Right kidney (tissue), 1 donor: ENCODE data around the gene RAD51B.

Experiments
- DNase-seq: peaks from one replicate; pipeline ENCODE4 v3.0.0-alpha.2; 2016

The RAD51B gene

DNA sequence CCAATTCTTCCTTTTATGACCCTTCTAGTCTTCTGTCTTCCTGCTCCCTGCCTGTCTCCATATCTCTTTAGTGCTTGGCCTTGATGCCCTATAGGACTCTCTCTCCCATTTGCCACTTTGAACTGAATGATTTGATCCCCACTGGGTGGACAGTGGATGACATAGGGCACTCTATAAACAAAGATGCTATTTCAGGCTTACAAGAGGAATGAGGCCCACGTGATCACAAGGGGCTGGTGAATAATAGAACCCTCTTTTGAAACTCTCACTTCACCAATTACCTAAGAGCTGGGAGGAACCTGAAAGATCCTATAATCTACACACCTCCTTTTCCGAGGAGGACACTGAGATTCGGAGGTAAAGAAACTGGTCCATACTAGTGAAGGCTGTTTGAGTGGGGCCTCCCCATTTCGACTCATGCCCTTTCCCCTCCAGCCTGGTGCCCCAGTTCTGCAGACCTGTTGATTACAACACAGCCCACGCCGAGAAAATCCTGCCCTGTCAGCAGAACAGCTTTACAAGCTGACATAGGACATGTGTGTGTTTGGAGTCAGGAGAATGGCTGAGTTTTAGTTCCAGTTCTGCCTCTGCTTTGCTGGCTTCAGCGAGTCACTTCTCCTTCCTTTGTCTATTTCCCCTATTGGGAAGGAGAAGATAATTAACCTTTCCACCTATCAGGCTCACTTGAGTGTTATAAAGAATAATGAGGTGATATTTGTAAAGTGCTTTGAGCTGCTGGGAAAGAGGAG is 573.0 kb downstream of the RAD51B start:
- peak; percentile 55 for DNase-seq

- DNase-seq: no peak
Observed at GRCh38 chr14:68393259-68393658, 573.7 kb downstream of the RAD51B start.

DNA sequence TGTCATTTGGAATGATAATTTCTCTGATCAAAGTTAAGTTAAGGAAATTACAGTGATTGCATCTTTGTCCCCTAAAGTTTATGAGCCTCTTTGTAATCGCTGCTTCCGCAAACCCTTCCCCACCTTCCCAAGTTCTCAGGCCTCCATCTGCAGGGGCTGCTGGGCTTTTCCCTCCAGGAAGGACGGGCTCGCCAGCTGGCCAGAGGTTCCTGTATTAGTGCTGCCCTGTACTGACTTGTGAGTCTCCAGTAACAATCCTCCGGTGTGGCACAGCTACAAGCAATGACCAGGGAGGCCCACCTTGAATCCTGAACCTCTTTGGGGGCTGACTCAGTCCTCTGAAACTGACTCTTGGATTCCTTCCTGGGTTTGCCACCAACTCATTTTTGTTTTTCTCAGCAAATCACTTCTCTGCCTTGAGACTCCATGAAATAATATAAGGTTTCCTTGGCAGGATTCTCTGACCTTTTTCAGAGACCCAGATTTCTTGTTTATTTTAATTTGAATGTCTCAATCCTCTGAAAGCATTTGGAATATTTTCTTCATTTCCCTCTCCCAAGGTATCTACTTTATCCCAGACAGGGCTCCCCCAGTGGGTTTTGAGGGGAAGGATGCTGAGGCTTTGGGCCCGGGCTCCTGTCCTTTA is 574.7 kb downstream of the RAD51B start:
- peak; percentile 26 for DNase-seq

GRCh38 chr14:68394764-68395143 is 575.2 kb downstream of the RAD51B start:
- DNase-seq: no peak

DNA sequence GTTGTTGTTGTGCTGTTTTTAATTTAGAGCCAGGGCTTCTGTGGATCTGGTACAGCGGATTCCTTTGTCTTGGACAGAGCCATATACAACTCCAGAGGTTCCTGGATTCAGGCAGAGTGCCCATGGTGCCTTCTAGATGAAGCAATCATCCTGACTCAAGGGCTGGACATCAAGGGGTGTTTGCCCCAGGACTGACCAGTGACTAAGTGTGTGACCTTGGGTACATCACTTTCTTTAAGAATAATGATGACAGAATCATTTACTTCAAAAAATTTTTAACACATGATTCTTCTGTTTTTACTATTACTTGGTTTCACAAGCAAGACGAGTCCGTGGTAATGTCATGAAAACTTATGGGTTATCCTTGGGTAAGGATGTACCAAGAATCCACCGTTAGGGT is 576.0 kb downstream of the RAD51B start:
- no peak for DNase-seq

- DNase-seq: no peak
Observed at GRCh38 chr14:68396461-68396860, 576.9 kb downstream of the RAD51B start.

DNA sequence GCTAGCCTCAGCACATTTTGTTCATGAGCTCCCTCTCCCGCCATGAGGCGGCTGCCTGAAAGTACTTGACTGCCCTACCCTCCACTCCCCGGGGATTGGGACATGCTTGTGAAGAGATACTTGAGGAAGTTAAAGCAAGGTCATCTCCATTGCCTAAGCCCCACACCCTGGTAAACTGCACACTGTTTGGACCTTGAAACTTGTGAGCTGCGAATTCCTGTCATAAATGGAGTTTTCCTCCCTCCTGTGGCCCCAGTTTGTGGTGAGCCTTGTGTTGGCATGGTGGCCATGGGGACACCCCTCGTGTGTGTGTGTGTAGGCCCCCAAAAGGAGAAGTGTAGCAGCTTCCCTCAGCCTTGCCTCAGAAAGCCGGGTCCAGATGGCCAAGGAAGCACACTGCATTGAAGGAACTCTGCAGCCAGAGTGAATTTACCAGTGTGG is 577.8 kb downstream of the RAD51B start:
- no peak for DNase-seq

GRCh38 chr14:68397822-68398221 is 578.2 kb downstream of the RAD51B start:
- DNase-seq: peak; percentile 67

DNA sequence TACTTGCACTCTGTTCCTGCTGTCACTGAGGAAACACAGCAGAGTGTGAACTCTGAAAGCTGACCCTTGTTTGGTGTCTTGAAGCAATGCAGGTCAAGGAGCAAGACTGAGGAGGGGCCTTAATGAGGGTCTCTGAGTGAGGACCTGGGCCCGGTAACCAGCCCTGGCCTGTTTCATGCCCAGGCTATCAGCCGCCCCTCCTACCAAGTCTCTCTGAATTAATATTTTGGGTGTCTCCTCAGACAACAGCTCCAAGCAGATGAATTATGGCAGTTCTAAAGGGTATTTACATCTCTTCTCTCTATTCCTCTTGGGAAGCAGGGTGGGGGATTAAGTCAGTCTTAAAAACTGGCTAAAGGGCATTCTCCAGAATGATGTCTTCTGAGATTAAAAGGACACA is 578.8 kb downstream of the RAD51B start:
- DNase-seq: no peak

- DNase-seq: no peak
Observed at GRCh38 chr14:68399971-68400370, 580.4 kb downstream of the RAD51B start.

- no peak for DNase-seq
Observed at GRCh38 chr14:68401317-68401716, 581.7 kb downstream of the RAD51B start.

DNA sequence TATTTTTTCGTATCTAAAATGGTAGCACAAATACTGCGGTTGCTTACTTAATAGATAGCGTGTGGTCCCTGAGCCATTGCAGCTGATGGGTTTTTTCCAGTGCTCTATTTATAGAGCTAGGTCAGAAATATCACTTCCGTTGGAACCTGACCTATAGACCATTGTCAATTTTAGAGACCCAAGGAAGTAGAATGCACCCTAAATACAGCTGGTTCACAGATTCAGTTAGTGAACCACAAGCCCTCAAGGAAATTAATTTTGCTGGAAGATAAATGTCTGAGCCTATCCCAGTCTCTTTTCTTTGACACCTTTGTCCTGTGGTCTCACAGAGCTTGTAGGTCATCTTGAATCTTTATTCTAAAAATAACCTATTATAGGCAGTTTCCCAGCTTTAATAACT is 582.3 kb downstream of the RAD51B start:
- no peak for DNase-seq

- DNase-seq: no peak
Observed at GRCh38 chr14:68402525-68403101, 583.0 kb downstream of the RAD51B start.

- DNase-seq: no peak
Observed at GRCh38 chr14:68403191-68404145, 583.9 kb downstream of the RAD51B start.

- no peak for DNase-seq
Observed at GRCh38 chr14:68404146-68404527, 584.6 kb downstream of the RAD51B start.

- DNase-seq: no peak
Observed at GRCh38 chr14:68404652-68405183, 585.1 kb downstream of the RAD51B start.

GRCh38 chr14:68405961-68406360 is 586.4 kb downstream of the RAD51B start:
- no peak for DNase-seq

DNA sequence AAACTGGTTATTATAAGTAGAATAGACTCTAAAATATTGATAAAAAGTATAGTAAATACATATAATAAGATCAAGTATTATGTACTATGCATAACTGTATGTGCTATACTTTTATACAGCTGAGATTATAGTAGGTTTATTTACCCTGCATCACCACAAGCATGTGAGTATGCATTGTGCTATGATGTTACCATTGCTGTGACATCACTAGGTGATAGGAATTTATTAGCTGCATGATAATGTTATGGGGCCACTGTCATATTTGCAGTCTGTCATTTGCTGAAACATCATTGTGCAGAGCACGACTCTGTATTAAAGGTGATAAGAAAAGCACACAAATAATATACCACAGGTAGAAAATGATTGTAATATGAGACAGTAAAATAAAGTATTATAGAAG is 587.7 kb downstream of the RAD51B start:
- no peak for DNase-seq

- no peak for DNase-seq
Observed at GRCh38 chr14:68407825-68408224, 588.2 kb downstream of the RAD51B start.

DNA sequence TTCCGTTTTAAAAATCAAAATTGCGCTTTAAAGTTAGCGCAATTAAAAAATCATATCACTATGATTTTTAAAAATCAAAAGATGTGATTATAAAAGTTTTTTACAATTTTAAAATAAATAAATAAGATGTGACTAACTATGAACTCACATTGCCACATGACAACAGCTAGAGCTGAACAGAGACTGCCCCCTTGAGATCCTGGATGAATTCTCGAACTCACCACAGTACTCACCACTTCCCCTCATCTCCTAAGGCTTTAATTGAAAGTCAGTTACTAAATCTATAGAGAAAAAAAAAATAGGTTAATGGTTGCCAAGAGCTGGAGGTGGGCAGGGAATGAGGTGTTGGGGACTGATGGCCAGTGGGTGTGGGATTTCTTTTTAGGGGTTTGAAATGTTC is 589.1 kb downstream of the RAD51B start:
- no peak for DNase-seq

DNA sequence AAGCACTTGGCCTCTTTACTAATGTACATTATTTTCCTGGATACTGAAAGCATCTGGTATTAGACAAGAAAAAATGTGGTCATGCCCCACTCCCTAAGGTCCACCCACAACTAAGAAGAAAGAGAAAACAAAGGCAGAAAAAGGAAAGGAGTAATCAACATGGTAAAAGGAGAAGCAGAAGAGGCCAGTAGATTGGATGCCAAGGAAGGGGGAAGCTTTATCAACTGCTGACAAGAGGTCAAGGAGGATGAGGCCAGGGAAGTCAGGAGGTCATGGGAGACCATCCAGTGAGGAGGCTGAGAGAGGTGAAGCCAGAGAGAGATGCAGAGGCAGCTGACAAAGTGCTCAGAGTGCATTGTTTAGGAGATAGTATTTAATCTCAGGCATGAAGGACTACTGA is 589.8 kb downstream of the RAD51B start:
- DNase-seq: no peak
